Aorta (tissue), 5 donors: ENCODE measurements around the gene HLA-A. TPM values are rescaled to one million over a fixed set of nuclear protein-coding genes. Genes with fewer than 3 reads are reported as not detected.

Experiments used
- ATAC-seq: fragments of 200-7000 bp; cut with Tn5 transposase; one replicate; pipeline ENCODE4 v1.9.1; 2022; ENCODE audit warnings: moderate library complexity; ENCODE audit not compliant: low FRiP score
- DNase-seq, 2 donors: peaks; one replicate each; pipeline ENCODE4 v3.0.0-alpha.2; 2020
- H3K27ac ChIP-seq, 2 donors: one replicate each; pipeline ENCODE4 v1.5.1; 2013; ENCODE audit warnings: low read length in 2 of 2, mild to moderate bottlenecking in 2 of 2, moderate library complexity in 2 of 2, control low read depth in 1 of 2, inconsistent platforms in 1 of 2, low read depth in 1 of 2
- H3K27me3 ChIP-seq, 2 donors: one replicate each; pipeline ENCODE4 v1.6.1; 2013; ENCODE audit warnings: control low read depth in 1 of 2, low read length in 1 of 2, mild to moderate bottlenecking in 1 of 2, moderate library complexity in 1 of 2; ENCODE audit not compliant: insufficient read depth in 2 of 2, control insufficient read depth in 1 of 2
- H3K36me3 ChIP-seq, 2 donors: one replicate each; pipeline ENCODE4 v1.6.1; 2013; ENCODE audit warnings: control low read depth in 1 of 2, low read length in 1 of 2, mild to moderate bottlenecking in 1 of 2; ENCODE audit not compliant: insufficient read depth in 2 of 2, control insufficient read depth in 1 of 2
- H3K4me1 ChIP-seq, 2 donors: one replicate each; pipeline ENCODE4 v1.6.1; 2013; ENCODE audit warnings: low read length in 2 of 2, control low read depth in 1 of 2, mild to moderate bottlenecking in 1 of 2, moderate library complexity in 1 of 2; ENCODE audit not compliant: insufficient read depth in 2 of 2, control insufficient read depth in 1 of 2
- H3K4me3 ChIP-seq, 2 donors: one replicate each; pipeline ENCODE4 v1.5.1; 2013; ENCODE audit warnings: low read length in 2 of 2, control low read depth in 1 of 2, mild to moderate bottlenecking in 1 of 2
- H3K9me3 ChIP-seq: one replicate; pipeline ENCODE4 v1.6.1; 2013; ENCODE audit warnings: mild to moderate bottlenecking, low read length; ENCODE audit not compliant: control insufficient read depth
- WGBS, 2 donors: extraction: QIAGEN DNeasy Blood & Tissue Kit; methylation state at CpG; one replicate each; pipeline ENCODE4 v1.1.7; 2013; 5-methylcytosine and 5-hydroxymethylcytosine counted together
- intact Hi-C, 2 donors: fragments of 100-400 bp; cut with DNase I; formaldehyde crosslinking; loops; one replicate each; pipeline versions ENCODE4 v1.14.2 to v1.15.0; 2022
- polyA plus RNA-seq, 2 donors: library from polyadenylated mRNA; stranded (reverse); fragments of 200-250 nt; gene quantifications; one replicate each; pipeline ENCODE4 v1.2.3, GENCODE V29; 2013
- total RNA-seq, 2 donors: library from RNA; stranded (reverse); fragmentation: NEBNext Ultra II Directional; extraction: Animal tissue kit (Norgen Biotek cat#: 25700); gene quantifications; one replicate each; pipeline ENCODE4 v1.2.1, GENCODE V29; 2021
- donor health status: healthy with polysubstance abuse.
- donor health status: Bipolar disorder and iron deficiency.
- donor health status: DM: no; HTN: no; CAD: no.
- donor health status: DM: no; HTN: no; CAD: no.
- donor health status: DM: yes; HTN: yes; CAD: no.

The HLA-A gene
- total and polyA plus RNA-seq, 4 donors = 216 to 599 (median 497) TPM

GRCh38 chr6:29912840-29913239, 29.5 kb upstream of the HLA-A start:
- Histone ChIP-seq H3K9me3 (no peaks in the 10 kb centered on the region), H3K4me1 (no peaks in the 10 kb centered on the region), H3K36me3 (no peaks in the 10 kb centered on the region), H3K27me3 (no peaks in the 10 kb centered on the region), H3K27ac (no peak overlapping the region), H3K4me3 (no peak overlapping the region)
- no peak for ATAC-seq
- no peak for DNase-seq
- intact Hi-C loops = no loop called here
- WGBS, 2 donors = 69 to 88% methylated on average over 2 of the region's 2 CpGs

DNA sequence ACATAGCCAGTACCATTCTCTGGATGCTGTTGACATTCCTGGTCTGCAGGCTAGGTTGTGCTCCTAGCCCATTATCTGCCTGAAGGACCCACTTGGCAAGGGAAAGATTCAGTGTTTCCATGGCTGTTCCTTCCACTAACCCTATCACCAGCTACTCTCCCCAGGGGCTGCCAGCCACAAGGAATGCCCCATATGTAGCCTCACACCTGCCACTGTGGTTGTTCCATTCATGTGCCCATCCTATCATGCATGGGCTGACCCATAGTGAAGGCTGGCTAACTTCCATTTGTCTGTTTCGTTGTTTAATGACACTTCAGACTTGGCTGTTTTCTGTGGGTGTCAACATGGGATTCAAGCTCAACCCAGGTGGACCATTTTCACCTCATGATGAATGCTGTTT, 25.6 kb upstream of the HLA-A start:
- no peaks in the 10 kb centered on the region for H3K36me3 ChIP-seq
- H3K27me3 ChIP-seq = no peaks in the 10 kb centered on the region
- H3K9me3 ChIP-seq = no peaks in the 10 kb centered on the region
- no peak overlapping the region for H3K4me3 ChIP-seq
- DNase-seq = no peak
- 45 to 70% methylated on average over 1 of the region's 1 CpG for WGBS, 2 donors
- no peak overlapping the region for H3K27ac ChIP-seq
- no peaks in the 10 kb centered on the region for H3K4me1 ChIP-seq
- intact Hi-C loops = no loop called here
- ATAC-seq = no peak

- no peak for ATAC-seq
These were observed 24.5 kb upstream of the HLA-A start for GRCh38 chr6:29917857-29918256.

GRCh38 chr6:29919506-29920445, 22.6 kb upstream of the HLA-A start:
- H3K4me3 ChIP-seq = no peak overlapping the region
- H3K27ac ChIP-seq = no peak overlapping the region
- intact Hi-C loops = no loop called here
- H3K9me3 ChIP-seq = no peaks in the 10 kb centered on the region
- DNase-seq (no peak), ATAC-seq (no peak)
- no peaks in the 10 kb centered on the region for H3K36me3 ChIP-seq
- 56 to 85% methylated on average over 1 of the region's 1 CpG for WGBS, 2 donors
- H3K27me3 ChIP-seq = no peaks in the 10 kb centered on the region
- H3K4me1 ChIP-seq = no peaks in the 10 kb centered on the region

More at GRCh38 chr6:29917857-29918256, 24.5 kb upstream of the HLA-A start:
- no peaks in the 10 kb centered on the region for H3K36me3 ChIP-seq
- no peak for DNase-seq
- H3K4me1 ChIP-seq = no peaks in the 10 kb centered on the region
- no peaks in the 10 kb centered on the region for H3K9me3 ChIP-seq
- intact Hi-C loops = no loop called here
- no peaks in the 10 kb centered on the region for H3K27me3 ChIP-seq
- 69 to 72% methylated on average over 2 of the region's 2 CpGs for WGBS, 2 donors
- no peak overlapping the region for H3K27ac ChIP-seq
- H3K4me3 ChIP-seq = no peak overlapping the region

GRCh38 chr6:29924287-29924686, 18.0 kb upstream of the HLA-A start:
- H3K9me3 ChIP-seq = no peaks in the 10 kb centered on the region
- 92 to 97% methylated on average over 2 to 3 of the region's 3 CpGs for WGBS, 2 donors
- H3K27ac ChIP-seq = no peak overlapping the region
- no peaks in the 10 kb centered on the region for H3K27me3 ChIP-seq
- ATAC-seq = no peak
- no peaks in the 10 kb centered on the region for H3K4me1 ChIP-seq
- intact Hi-C loops = no loop called here
- H3K36me3 ChIP-seq = no peaks in the 10 kb centered on the region
- no peak overlapping the region for H3K4me3 ChIP-seq
- no peak for DNase-seq

DNA sequence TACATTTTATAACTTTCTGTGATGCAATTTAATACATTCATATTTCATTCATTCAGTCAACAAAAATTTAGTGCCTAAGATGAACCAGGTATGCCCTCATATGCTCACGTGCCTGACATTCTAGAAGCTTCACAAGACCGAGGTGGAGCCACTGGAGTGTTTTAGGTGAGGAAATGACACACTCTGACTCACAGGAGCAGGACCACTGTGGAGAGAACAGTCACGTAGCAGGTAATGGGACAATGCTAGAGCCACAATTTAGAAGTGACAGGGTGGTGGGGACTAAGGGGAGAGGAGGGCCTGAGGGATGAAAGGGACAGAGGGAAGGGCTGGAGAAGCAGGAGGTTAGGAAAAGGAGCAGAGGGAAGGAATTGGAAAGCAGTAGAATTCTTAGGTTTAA, 17.6 kb upstream of the HLA-A start:
- Histone ChIP-seq H3K4me1 (no peaks in the 10 kb centered on the region), H3K9me3 (no peaks in the 10 kb centered on the region), H3K4me3 (no peak overlapping the region), H3K27ac (no peak overlapping the region), H3K27me3 (no peaks in the 10 kb centered on the region), H3K36me3 (no peaks in the 10 kb centered on the region)
- ATAC-seq (no peak), DNase-seq (no peak)
- intact Hi-C loops = loop anchor here (5.0 kb wide), 2 partner anchors 37 to 43 kb away; no protein-coding TSS in a partner anchor
- WGBS, 2 donors = 63 to 79% methylated on average over 3 of the region's 3 CpGs

DNA sequence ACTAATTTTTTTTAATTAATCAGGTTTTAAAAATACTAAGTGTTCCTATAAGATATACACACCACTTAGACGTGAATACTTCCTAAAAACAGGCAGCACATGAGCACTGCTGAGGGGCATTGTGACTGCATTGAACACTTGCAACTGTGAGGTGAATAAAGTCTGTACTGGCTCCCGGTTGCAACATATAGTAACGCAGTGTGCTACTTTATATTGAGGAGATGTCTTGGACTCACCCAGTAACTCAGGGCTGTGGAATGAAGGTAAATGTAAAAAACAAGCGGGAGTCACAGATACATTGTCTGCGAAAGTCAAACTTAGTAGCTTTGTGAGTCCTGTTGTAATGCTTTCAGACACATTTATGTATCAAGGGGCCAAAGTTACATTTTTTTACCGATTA, 17.0 kb upstream of the HLA-A start:
- DNase-seq (no peak), ATAC-seq (no peak)
- H3K4me1 ChIP-seq = no peaks in the 10 kb centered on the region
- 68 to 80% methylated on average over 6 of the region's 6 CpGs for WGBS, 2 donors
- no peaks in the 10 kb centered on the region for H3K27me3 ChIP-seq
- H3K27ac ChIP-seq = no peak overlapping the region
- H3K9me3 ChIP-seq = no peaks in the 10 kb centered on the region
- no peaks in the 10 kb centered on the region for H3K36me3 ChIP-seq
- intact Hi-C loops = loop anchor here (5.0 kb wide), 2 partner anchors 38 to 42 kb away; no protein-coding TSS in a partner anchor
- no peak overlapping the region for H3K4me3 ChIP-seq

- Histone ChIP-seq H3K27ac (peak overlapping the region in 1 of 2 donors; percentile 72), H3K9me3 (no peaks in the 10 kb centered on the region), H3K27me3 (no peaks in the 10 kb centered on the region), H3K4me1 (no peaks in the 10 kb centered on the region), H3K36me3 (no peaks in the 10 kb centered on the region), H3K4me3 (no peak overlapping the region)
- WGBS, 2 donors = 62 to 70% methylated on average over 14 to 24 of the region's 24 CpGs
- intact Hi-C loops = loop anchor here (1.0 to 5.0 kb wide), 3 partner anchors 39 to 51 kb away; no protein-coding TSS in a partner anchor
- ATAC-seq = peak; percentile 64
- DNase-seq = no peak
These were observed 16.5 kb upstream of the HLA-A start for GRCh38 chr6:29925727-29926412.
